Measurements from ENCODE around the gene MRPL33.

The MRPL33 gene

DNA sequence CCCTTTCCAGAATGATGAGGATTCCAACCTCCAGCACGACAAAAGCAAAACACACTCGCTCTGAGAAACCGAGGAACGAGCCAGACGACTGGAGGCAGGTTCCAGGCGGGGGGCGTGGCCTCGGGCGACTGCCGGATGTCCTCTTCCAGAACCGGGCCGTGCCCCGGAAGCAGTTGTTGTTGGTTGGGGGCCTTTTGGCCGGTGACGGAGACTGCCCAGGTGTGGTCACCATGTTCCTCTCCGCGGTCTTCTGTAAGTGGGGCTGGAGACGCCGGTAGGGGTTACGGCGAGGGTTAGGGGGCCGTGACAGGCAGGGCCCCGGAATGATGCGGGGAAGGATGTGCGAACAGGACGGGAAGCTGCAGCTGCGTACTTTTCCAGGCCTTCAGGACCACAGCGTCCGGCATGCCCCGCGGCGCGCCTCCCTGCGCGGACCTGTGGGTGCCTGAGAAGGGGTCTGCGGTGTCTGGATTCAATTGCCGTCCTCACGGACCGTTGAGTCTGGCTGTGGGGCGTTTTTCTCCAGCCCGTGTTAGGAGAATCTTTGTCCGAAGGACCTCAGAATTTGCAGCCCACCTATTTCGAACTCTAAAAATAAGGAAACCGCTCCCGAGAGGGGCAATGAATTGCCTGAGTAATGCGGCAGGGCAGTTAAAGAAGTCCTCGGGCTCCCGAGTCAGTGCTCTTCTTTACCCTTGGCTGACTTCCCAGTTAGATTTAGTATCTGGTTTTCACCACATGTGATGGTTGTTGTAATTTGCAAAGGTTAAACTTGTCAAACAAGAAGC lies at the start of gene MRPL33:
Gene MRPL33, plus strand, starts transcription at position 172 of the 788 bp plus-strand sequence. Its CDS starts 59 bp downstream, at position 231.
- peak; percentile 95 to 97 for DNase-seq
- TF ChIP-seq CTCF (IDR thresholded peaks at IDR 0.05): no peak
- H3K27ac ChIP-seq: peak within 1 kb of the TSS; percentile 87
- H3K27me3 ChIP-seq: no peaks in the 10 kb centered on the region
- H3K4me3 ChIP-seq: peak within 1 kb of the TSS; percentile 65 to 72
- peaks cover 0 to 14% (median 10%) of the 10 kb centered on the region in 3 donors for H3K36me3 ChIP-seq
- H3K4me1 ChIP-seq: peaks cover 0 to 43% (median 38%) of the 10 kb centered on the region in 4 donors
- intact Hi-C loops (cut with DNase I; ENCODE audit: low total_unique reads): loop anchor here (10.0 kb wide), 1 partner anchor 123 kb away; the partner anchor contains the start of genes BABAM2 and RBKS
- H3K9me3 ChIP-seq: no peaks in the 10 kb centered on the region

GRCh38 chr2:27721884-27722485 lies 49.5 kb upstream of the MRPL33 start:
- no peak for TF ChIP-seq CTCF (IDR thresholded peaks at IDR 0.05)
- H3K27ac ChIP-seq: peak overlapping the region; percentile 86 to 94
- no peaks in the 10 kb centered on the region for H3K36me3 ChIP-seq
- H3K4me1 ChIP-seq: peaks cover 0 to 77% (median 34%) of the 10 kb centered on the region in 4 donors
- H3K4me3 ChIP-seq: no peak overlapping the region
- H3K9me3 ChIP-seq: no peaks in the 10 kb centered on the region
- DNase-seq: no peak
- H3K27me3 ChIP-seq: no peaks in the 10 kb centered on the region
- intact Hi-C loops (cut with DNase I; ENCODE audit: low total_unique reads): loop anchor here (10.0 kb wide), 1 partner anchor 73 kb away; no protein-coding TSS in a partner anchor

GRCh38 chr2:27723372-27724144 lies 48.0 kb upstream of the MRPL33 start:
- peak; percentile 70 to 90 for DNase-seq
- peak; percentile 88 to 90 for TF ChIP-seq CTCF (IDR thresholded peaks at IDR 0.05)
- Histone ChIP-seq H3K27ac (peak overlapping the region; percentile 86 to 94), H3K27me3 (no peaks in the 10 kb centered on the region), H3K4me1 (peaks cover 0 to 77% (median 33%) of the 10 kb centered on the region in 4 donors), H3K36me3 (no peaks in the 10 kb centered on the region), H3K9me3 (no peaks in the 10 kb centered on the region), H3K4me3 (no peak overlapping the region)
- intact Hi-C loops (cut with DNase I; ENCODE audit: low total_unique reads): loop anchor here (10.0 kb wide), 1 partner anchor 71 kb away; no protein-coding TSS in a partner anchor

DNA sequence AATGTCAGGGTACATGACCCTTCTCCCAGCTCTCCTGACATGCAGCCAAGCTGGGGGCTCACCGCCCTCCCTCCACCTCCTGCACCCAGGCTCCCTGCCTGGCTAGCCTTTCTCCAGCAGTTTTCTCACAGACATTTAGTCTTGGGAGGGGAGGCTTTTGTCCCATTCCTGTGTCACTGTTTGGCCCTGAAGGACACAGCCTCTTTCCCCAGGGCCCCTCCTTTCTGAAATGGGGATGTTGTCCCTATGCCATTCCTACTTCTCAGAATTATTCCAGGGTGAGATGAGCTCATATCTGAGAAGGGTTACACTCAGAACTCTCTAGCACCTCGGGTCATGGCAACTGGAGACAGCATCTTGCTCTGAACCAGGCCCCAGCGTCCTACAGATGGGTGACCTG lies 47.3 kb upstream of the MRPL33 start:
- peaks cover 0 to 77% (median 33%) of the 10 kb centered on the region in 4 donors for H3K4me1 ChIP-seq
- no peak for DNase-seq
- no peak overlapping the region for H3K4me3 ChIP-seq
- no peak for TF ChIP-seq CTCF (IDR thresholded peaks at IDR 0.05)
- no peaks in the 10 kb centered on the region for H3K27me3 ChIP-seq
- intact Hi-C loops (cut with DNase I; ENCODE audit: low total_unique reads): loop anchor here (10.0 kb wide), 1 partner anchor 71 kb away; no protein-coding TSS in a partner anchor
- no peaks in the 10 kb centered on the region for H3K36me3 ChIP-seq
- H3K9me3 ChIP-seq: no peaks in the 10 kb centered on the region
- H3K27ac ChIP-seq: peak overlapping the region; percentile 86 to 94
